HG02943 (cell line): Measurements from ENCODE around the gene GLCCI1.
"Not testable (repeated sequence)": the region's sequence is repeated elsewhere in the genome, so short reads cannot be mapped to it uniquely, and the experiment has no call there.

Experiments
- ATAC-seq: cut with Tn5 transposase; IDR thresholded peaks from one replicate; pipeline ENCODE4 v1.9.1; 2021; ENCODE audit warnings: mild to moderate bottlenecking, low read depth, moderate library complexity; ENCODE audit not compliant: unreplicated experiment

The GLCCI1 gene

DNA sequence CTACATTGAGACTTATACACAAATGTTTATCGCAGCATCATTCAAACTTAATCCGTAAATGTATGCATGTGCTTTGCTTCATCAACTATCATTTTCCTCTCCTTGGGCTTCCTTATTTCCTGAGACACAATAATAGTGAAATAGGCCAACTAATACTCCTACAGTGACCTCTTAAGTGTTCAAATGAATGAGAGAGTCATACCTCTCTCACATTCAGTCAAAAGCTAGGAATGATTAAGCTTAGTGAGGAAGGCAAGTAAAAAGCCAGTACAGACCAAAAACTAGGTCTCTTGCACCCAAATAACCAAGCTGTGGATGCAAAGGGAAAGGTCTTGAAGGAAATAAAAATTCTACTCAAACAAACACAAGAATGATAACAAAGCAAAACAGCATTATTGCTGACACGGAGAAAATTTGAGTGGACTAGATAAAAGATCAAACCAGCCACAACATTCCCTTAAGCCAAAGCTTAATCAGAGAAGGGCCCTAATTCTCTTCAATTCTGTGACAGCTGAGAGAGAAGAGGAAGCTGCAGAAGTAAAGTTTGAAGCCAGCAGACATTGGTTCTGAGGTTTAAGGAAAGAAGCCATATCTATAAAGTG, 72.3 kb downstream of the GLCCI1 start:
- ATAC-seq, result no peak

- ATAC-seq, result no peak
Observed at GRCh38 chr7:8042796-8043535, 74.4 kb downstream of the GLCCI1 start.

GRCh38 chr7:8044761-8045430, 76.3 kb downstream of the GLCCI1 start:
- ATAC-seq, result no peak

- not testable (repeated sequence) for ATAC-seq
Observed at GRCh38 chr7:8048067-8048466, 79.5 kb downstream of the GLCCI1 start.

DNA sequence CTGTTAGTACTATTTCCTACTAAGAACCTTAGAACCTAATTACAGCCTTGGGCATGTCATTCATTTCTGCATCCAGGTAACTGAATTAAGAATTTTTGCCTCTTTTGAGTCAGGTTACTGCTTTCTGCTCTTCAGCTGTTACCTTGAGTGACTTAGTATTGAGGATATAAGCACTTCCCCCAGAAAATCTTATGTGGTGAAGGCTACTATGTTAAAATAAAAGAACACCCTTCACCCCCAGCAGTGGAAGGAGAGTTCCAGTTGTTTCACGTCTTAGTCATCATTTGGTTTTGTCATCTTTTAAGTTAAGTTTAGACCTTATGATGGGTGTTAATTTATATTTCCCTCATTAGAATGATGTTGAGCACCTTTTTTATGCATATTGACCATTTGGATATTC, 82.8 kb downstream of the GLCCI1 start:
- ATAC-seq, result no peak

- no peak for ATAC-seq
Observed at GRCh38 chr7:8051998-8052397, 83.4 kb downstream of the GLCCI1 start.

GRCh38 chr7:8052824-8053223, 84.2 kb downstream of the GLCCI1 start:
- no peak for ATAC-seq

DNA sequence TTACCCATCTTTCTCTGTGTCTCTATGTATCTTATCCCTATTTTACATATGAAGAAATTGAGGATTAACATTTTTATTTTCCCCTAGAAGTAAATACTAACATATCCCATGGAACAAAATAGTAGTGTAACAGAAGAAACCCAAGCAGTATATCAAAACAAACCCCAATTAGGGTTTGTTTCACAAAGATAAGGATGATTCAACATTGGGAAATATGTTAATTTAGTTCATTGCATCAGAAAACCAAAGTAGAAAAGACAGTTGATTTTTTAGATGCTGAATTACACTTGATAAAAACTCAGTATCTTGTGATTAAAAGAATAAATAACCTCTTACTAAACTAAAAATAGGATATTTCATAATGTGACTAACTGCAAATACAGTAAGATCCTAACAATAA, 87.8 kb downstream of the GLCCI1 start:
- no peak for ATAC-seq

DNA sequence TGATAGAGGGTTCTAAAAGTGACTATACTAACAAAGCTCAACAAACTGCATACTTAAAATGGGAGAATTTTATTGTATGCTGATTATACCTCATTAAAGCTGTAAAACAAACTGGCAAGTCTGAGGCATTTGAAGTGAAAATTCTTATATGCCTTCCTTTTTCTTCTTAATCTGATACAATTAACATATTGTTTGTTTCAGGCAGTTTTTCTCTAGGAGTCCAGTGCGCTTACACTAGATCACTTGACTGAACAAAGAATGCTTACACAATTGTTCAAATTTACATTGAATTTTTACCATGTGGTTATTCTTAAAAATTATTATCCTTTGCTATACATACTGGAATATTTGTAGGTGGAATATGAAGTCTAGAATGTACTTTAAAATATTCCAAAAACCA, 89.0 kb downstream of the GLCCI1 start:
- ATAC-seq, result no peak

GRCh38 chr7:8058322-8058721, 89.7 kb downstream of the GLCCI1 start:
- ATAC-seq, result no peak

GRCh38 chr7:8058852-8059251, 90.3 kb downstream of the GLCCI1 start:
- ATAC-seq, result no peak

- ATAC-seq, result no peak
Observed at GRCh38 chr7:8060241-8060640, 91.6 kb downstream of the GLCCI1 start.

DNA sequence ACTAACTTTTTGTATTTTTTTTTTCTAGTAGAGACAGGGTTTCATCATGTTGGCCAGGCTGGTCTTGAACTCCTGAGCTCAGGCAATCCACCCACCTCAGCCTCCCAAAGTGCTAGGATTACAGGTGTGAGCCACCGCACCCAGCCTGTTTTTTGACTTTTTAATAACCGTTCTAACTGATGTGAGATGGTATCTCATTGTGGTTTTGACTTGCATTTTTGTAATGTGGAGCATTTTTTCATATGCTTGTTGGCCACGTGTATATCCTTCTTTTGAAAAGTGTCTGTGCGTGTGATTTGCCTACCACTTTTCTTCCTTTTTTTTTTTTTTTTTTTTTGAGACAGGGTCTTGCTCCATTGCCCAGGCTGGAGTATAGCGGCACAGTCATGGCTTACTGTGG, 94.7 kb downstream of the GLCCI1 start:
- not testable (repeated sequence) for ATAC-seq

- ATAC-seq, result no peak
Observed at GRCh38 chr7:8063706-8064297, 95.2 kb downstream of the GLCCI1 start.

GRCh38 chr7:8064828-8065227, 96.2 kb downstream of the GLCCI1 start:
- ATAC-seq, result no peak

DNA sequence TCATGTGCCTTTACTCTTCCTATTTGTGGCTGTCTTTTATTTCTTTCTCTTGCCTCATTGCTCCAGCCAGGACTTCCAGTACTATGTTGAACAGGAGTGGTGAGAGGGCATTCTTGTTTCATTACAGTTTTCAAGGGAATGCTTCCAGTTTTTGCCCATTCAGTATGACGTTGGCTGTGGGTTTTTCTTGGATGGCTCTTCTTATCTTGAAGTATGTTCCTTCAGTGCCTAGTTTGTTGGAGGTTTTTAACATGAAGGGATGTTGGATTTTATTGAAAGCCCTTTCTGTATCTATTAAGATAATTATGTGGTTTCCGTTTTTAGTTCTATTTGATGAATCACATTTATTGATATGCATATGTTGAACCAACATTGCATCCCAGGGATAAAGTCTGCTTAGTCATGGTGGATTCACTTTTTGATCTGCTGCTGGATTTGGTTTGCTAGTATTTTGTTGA, 96.8 kb downstream of the GLCCI1 start:
- no peak for ATAC-seq

DNA sequence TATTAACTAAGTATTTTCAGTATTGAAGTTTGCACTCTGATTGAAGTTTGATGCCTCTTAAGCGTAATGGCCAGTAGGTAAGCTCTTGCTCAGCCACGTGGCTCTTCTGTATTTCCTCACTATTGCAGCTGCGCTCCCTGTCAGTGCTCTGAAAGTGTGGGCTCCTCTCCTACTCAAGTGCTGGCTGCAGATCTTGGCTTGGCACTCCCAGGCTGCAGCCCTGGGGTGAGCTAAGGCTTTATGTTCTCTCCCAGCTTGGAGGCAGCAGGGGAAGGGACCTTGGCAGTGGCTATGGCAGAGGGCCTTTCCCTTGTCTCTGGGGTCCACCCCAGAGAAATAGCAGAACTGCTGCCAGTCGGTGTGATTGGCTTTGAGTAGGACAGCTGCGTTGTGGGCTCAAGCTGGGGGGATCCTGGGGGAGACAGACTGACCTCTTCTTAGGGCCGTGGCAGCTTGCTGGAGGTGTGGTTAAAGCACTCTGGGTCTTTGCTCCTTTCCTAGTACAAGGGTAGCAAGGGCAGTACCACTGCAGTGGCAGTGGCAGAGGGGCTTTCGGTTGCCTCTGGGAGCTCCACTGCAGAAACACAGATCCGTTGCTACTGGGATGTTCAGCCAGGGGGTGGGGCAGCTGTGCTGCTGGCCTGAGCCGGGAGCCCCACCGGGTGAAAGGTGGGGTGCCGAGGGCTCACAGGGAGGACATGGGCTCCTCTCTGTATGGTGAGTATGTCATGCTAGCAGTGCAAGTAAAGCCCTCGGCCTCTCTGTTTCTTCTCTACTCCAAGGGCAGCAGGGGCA, 100.5 kb downstream of the GLCCI1 start:
- ATAC-seq, result no peak

DNA sequence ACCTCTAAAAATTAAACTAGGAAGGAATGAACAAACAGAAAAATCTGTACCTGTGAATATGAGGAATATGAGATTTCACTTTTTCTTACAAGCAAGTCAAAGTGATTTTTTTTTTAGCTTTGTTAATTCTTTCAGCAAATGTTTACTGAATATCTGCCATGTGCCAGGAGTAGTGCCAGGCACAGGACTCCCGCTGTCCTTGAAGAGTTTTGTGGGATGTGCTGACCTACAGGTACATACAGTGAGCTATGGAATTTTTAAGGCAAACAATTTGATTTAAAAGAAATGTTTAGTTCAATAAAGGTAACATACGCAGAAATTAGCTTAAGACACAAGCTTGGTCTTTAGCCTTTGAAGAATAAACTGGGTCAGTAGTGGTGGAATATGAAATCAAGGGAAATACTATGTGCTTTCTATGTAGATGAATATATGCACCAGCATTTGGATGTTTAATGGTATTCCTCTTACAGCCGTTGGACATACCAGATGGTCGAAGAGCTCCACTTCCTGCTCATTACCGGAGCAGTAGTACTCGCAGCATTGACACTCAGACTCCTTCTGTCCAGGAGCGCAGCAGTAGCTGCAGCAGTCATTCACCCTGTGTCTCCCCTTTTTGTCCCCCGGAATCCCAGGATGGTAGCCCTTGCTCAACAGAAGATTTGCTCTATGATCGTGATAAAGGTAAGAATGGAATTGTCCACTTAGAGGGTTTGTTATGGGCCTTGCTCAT, 102.0 kb downstream of the GLCCI1 start:
- no peak for ATAC-seq

DNA sequence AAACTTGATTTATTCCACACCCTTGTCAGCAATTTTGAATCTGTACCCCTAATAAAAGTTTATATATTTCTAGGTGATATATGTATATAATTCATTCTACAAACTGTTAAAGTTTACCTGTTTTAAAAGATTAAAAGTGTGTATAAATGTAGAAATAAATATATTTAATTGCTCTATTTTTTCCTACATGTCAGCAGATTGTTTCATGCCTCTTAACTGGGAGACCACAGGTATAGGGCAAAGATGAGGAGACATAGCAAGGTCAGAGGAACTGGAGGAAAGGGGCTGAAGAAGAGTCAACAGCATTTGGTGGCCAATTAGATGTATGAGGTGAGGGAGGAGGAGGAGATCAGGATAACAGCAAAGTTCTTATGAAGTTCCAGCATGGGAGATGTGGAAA, 109.8 kb downstream of the GLCCI1 start:
- no peak for ATAC-seq

- ATAC-seq, result no peak
Observed at GRCh38 chr7:8082762-8083161, 114.2 kb downstream of the GLCCI1 start.
